ENCODE data around the gene NKAIN2. TPM values are rescaled to one million over a fixed set of nuclear protein-coding genes. Genes with fewer than 3 reads are reported as not detected.

The NKAIN2 gene
- total and polyA plus RNA-seq, 8 donors, result 9.5 to 23.4 (median 18.9) TPM; not detected in 2

DNA sequence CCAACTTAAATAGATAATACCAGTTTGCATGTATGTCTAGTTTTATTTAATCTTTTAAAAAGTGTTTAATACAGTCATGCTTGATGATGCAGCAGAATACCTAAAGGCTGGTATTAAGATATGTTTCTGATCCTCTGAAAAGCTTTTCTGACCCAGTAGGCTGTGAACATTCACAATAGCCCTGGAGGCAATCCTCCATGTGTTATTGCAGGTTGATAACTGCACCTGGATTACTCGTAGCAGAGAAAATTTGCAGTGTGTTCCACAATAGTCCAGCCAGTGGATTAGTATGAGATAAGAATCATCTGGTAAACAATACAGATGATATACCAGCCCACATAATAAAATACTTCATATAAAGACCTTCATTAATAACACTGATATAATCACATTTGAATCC lies 979.7 kb downstream of the NKAIN2 start:
- intact Hi-C loops (cut with DNase I), result no loop called here

DNA sequence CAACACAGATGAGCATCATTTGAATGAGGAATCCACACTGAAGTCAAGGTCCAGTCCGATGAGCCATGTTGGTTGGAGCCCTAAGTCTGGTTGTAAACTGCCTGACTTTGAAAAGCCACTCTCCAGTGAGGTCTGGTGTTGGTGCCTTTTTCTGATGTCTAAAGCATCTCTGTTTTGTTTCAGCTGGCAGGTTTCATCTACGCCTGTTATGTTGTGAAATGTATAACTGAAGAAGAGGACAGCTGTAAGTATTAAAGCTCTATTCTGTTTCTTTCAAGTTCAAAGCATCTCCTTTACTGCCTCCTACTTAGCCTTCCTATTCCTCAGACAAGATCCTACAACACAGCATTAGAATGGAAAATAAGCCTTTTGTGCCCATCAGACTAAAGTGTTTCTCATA lies 987.5 kb downstream of the NKAIN2 start:
- H3K9me3 ChIP-seq, result no peaks in the 10 kb centered on the region
- no peak overlapping the region for H3K4me3 ChIP-seq
- intact Hi-C loops (cut with DNase I), result no loop called here
- ATAC-seq (no peak), DNase-seq (peak in 2 of 4 donors; percentile 44 to 56)
- H3K27ac ChIP-seq, result no peak overlapping the region
- H3K27me3 ChIP-seq, result no peaks in the 10 kb centered on the region
- TF ChIP-seq, protein P1, sequence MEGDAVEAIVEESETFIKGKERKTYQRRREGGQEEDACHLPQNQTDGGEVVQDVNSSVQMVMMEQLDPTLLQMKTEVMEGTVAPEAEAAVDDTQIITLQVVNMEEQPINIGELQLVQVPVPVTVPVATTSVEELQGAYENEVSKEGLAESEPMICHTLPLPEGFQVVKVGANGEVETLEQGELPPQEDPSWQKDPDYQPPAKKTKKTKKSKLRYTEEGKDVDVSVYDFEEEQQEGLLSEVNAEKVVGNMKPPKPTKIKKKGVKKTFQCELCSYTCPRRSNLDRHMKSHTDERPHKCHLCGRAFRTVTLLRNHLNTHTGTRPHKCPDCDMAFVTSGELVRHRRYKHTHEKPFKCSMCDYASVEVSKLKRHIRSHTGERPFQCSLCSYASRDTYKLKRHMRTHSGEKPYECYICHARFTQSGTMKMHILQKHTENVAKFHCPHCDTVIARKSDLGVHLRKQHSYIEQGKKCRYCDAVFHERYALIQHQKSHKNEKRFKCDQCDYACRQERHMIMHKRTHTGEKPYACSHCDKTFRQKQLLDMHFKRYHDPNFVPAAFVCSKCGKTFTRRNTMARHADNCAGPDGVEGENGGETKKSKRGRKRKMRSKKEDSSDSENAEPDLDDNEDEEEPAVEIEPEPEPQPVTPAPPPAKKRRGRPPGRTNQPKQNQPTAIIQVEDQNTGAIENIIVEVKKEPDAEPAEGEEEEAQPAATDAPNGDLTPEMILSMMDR (IDR thresholded peaks at IDR 0.05), result no peak
- no peaks in the 10 kb centered on the region for H3K36me3 ChIP-seq
- no peaks in the 10 kb centered on the region for H3K4me1 ChIP-seq

More for the DNA sequence above, 979.7 kb downstream of the NKAIN2 start:
- Histone ChIP-seq H3K4me1 (no peaks in the 10 kb centered on the region), H3K27ac (no peak overlapping the region), H3K4me3 (no peak overlapping the region), H3K27me3 (no peaks in the 10 kb centered on the region), H3K9me3 (no peaks in the 10 kb centered on the region), H3K36me3 (no peaks in the 10 kb centered on the region)
- TF ChIP-seq, protein P1 (IDR thresholded peaks at IDR 0.05), result no peak
- ATAC-seq, result no peak
- no peak for DNase-seq

DNA sequence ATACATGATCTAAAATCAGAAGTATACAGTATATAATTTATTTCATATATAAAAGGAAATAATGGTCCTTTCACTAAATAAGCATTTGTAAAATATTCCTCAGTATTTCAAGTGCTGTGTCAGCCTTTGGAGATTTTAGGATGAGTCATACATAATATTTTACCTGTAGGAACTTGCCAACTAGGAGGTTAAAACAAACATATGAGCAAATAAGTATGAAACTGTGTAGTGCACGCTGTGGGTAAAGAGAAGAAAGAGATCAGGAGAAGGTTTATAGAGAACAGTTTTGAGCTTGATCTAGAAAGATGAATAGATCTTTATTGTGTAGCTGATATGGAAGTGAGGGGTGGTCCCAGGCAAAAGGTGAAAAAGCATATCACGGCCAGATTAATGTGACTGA lies 988.7 kb downstream of the NKAIN2 start:
- Histone ChIP-seq H3K4me3 (no peak overlapping the region), H3K27me3 (no peaks in the 10 kb centered on the region), H3K27ac (no peak overlapping the region), H3K36me3 (no peaks in the 10 kb centered on the region), H3K4me1 (no peaks in the 10 kb centered on the region), H3K9me3 (no peaks in the 10 kb centered on the region)
- ATAC-seq (peak; percentile 68), DNase-seq (no peak)
- TF ChIP-seq, protein P1 (IDR thresholded peaks at IDR 0.05), result no peak
- intact Hi-C loops (cut with DNase I), result no loop called here

- H3K4me1 ChIP-seq, result no peaks in the 10 kb centered on the region
- no peaks in the 10 kb centered on the region for H3K9me3 ChIP-seq
- no peak overlapping the region for H3K27ac ChIP-seq
- H3K4me3 ChIP-seq, result no peak overlapping the region
- DNase-seq, result peak in 1 of 4 donors; percentile 19
- intact Hi-C loops (cut with DNase I), result no loop called here
- TF ChIP-seq, protein P1 (IDR thresholded peaks at IDR 0.05), result no peak
- H3K36me3 ChIP-seq, result no peaks in the 10 kb centered on the region
- H3K27me3 ChIP-seq, result no peaks in the 10 kb centered on the region
- ATAC-seq, result no peak
Measured at GRCh38 chr6:124793398-124793797, 989.7 kb downstream of the NKAIN2 start.

- no peaks in the 10 kb centered on the region for H3K4me1 ChIP-seq
- no peak overlapping the region for H3K27ac ChIP-seq
- peak; percentile 84 for ATAC-seq
- H3K36me3 ChIP-seq, result no peaks in the 10 kb centered on the region
- DNase-seq, result peak in 3 of 4 donors; percentile 34 to 69 (median 46)
- TF ChIP-seq, protein P1 (IDR thresholded peaks at IDR 0.05), result peak; percentile 19 to 30
- H3K4me3 ChIP-seq, result no peak overlapping the region
- H3K9me3 ChIP-seq, result no peaks in the 10 kb centered on the region
- H3K27me3 ChIP-seq, result no peaks in the 10 kb centered on the region
- intact Hi-C loops (cut with DNase I), result no loop called here
Measured at GRCh38 chr6:124795643-124796463, 992.2 kb downstream of the NKAIN2 start.
